Colonic mucosa (tissue), 4 donors: ENCODE results near the gene EEA1. TPM values are rescaled to one million over a fixed set of nuclear protein-coding genes. Genes with fewer than 3 reads are reported as not detected.

ENCODE experiments used
- DNase-seq: peaks from one replicate; pipeline ENCODE4 v3.0.0-alpha.2; 2020
- H3K27ac ChIP-seq: fragments of 200-600 bp; one replicate; pipeline ENCODE4 v1.8.0; 2021
- H3K27me3 ChIP-seq: fragments of 200-600 bp; one replicate; pipeline ENCODE4 v1.8.0; 2021
- H3K36me3 ChIP-seq: fragments of 200-600 bp; one replicate; pipeline ENCODE4 v1.8.0; 2021
- H3K4me1 ChIP-seq: fragments of 200-600 bp; one replicate; pipeline ENCODE4 v1.8.0; 2021; ENCODE audit warnings: mild to moderate bottlenecking
- H3K4me3 ChIP-seq: fragments of 200-600 bp; one replicate; pipeline ENCODE4 v1.8.0; 2021
- H3K9ac ChIP-seq, 2 donors: one replicate each; pipeline ENCODE4 v1.7.0; 2013; ENCODE audit warnings: control low read depth in 2 of 2, low read depth in 2 of 2, low read length in 2 of 2
- H3K9me3 ChIP-seq: fragments of 200-600 bp; one replicate; pipeline ENCODE4 v1.8.0; 2021
- CTCF ChIP-seq: fragments of 200-600 bp; IDR thresholded peaks from one replicate; pipeline ENCODE4 v1.8.0; 2022; ENCODE audit warnings: antibody characterized with exemption, mild to moderate bottlenecking
- intact Hi-C: fragments of 100-400 bp; cut with DNase I; formaldehyde crosslinking; loops from one replicate; pipeline ENCODE4 v1.14.1; 2022
- total RNA-seq, 2 donors: library from RNA; stranded (reverse); fragmentation: NEBNext Ultra II Directional in 1 of 2; extraction: Animal tissue kit (Norgen Biotek cat#: 25700) in 1 of 2; gene quantifications; one replicate each; pipeline ENCODE4 v1.2.1, GENCODE V29; 2021
- donor health status: healthy.
- donor health status: DM: no; HTN: no; CAD: no.
- donor health status: DM: no; HTN: no; CAD: no.

Gene EEA1
- total RNA-seq, 2 donors from 2014 or later, result 23.0 to 38.7 TPM

- no peaks in the 10 kb centered on the region for H3K36me3 ChIP-seq
- no peak overlapping the region for H3K9ac ChIP-seq
- no peaks in the 10 kb centered on the region for H3K4me1 ChIP-seq
- no peaks in the 10 kb centered on the region for H3K27me3 ChIP-seq
- intact Hi-C loops, result no loop called here
- no peak overlapping the region for H3K4me3 ChIP-seq
- H3K27ac ChIP-seq, result no peak overlapping the region
- no peak for DNase-seq
- no peaks in the 10 kb centered on the region for H3K9me3 ChIP-seq
- TF ChIP-seq CTCF, result no peak
Measured at GRCh38 chr12:92821142-92821541, 108.0 kb downstream of the EEA1 start.

- no peak overlapping the region for H3K27ac ChIP-seq
- no peak overlapping the region for H3K4me3 ChIP-seq
- no peak overlapping the region for H3K9ac ChIP-seq
- no peaks in the 10 kb centered on the region for H3K36me3 ChIP-seq
- no peak for DNase-seq
- H3K27me3 ChIP-seq, result no peaks in the 10 kb centered on the region
- intact Hi-C loops, result no loop called here
- no peaks in the 10 kb centered on the region for H3K9me3 ChIP-seq
- no peak for TF ChIP-seq CTCF
- H3K4me1 ChIP-seq, result no peaks in the 10 kb centered on the region
Measured at GRCh38 chr12:92814584-92814983, 114.5 kb downstream of the EEA1 start.

- Histone ChIP-seq H3K9ac (no peak overlapping the region), H3K4me1 (no peaks in the 10 kb centered on the region), H3K27ac (no peak overlapping the region), H3K27me3 (no peaks in the 10 kb centered on the region), H3K4me3 (no peak overlapping the region), H3K36me3 (no peaks in the 10 kb centered on the region), H3K9me3 (no peaks in the 10 kb centered on the region)
- no peak for DNase-seq
- intact Hi-C loops, result no loop called here
- TF ChIP-seq CTCF, result no peak
Measured at GRCh38 chr12:92810370-92810769, 118.7 kb downstream of the EEA1 start.

- no peaks in the 10 kb centered on the region for H3K27me3 ChIP-seq
- no peak overlapping the region for H3K4me3 ChIP-seq
- no peak overlapping the region for H3K27ac ChIP-seq
- H3K4me1 ChIP-seq, result no peaks in the 10 kb centered on the region
- H3K9me3 ChIP-seq, result no peaks in the 10 kb centered on the region
- H3K9ac ChIP-seq, result no peak overlapping the region
- no peak for TF ChIP-seq CTCF
- no peaks in the 10 kb centered on the region for H3K36me3 ChIP-seq
- intact Hi-C loops, result no loop called here
- no peak for DNase-seq
Measured at GRCh38 chr12:92803903-92804302, 125.2 kb downstream of the EEA1 start.

- Histone ChIP-seq H3K9ac (no peak overlapping the region), H3K36me3 (no peaks in the 10 kb centered on the region), H3K27ac (no peak overlapping the region), H3K9me3 (no peaks in the 10 kb centered on the region), H3K4me1 (no peaks in the 10 kb centered on the region), H3K4me3 (no peak overlapping the region), H3K27me3 (no peaks in the 10 kb centered on the region)
- DNase-seq, result no peak
- TF ChIP-seq CTCF, result no peak
- intact Hi-C loops, result no loop called here
Measured at GRCh38 chr12:92802906-92803305, 126.2 kb downstream of the EEA1 start.

- no peaks in the 10 kb centered on the region for H3K36me3 ChIP-seq
- no peaks in the 10 kb centered on the region for H3K27me3 ChIP-seq
- no peak overlapping the region for H3K4me3 ChIP-seq
- no peak for DNase-seq
- intact Hi-C loops, result no loop called here
- no peak for TF ChIP-seq CTCF
- H3K9me3 ChIP-seq, result no peaks in the 10 kb centered on the region
- no peak overlapping the region for H3K9ac ChIP-seq
- H3K27ac ChIP-seq, result no peak overlapping the region
- H3K4me1 ChIP-seq, result no peaks in the 10 kb centered on the region
Measured at GRCh38 chr12:92796650-92797049, 132.4 kb downstream of the EEA1 start.
